SU-DHL-6 (cell line): Measurements from ENCODE around the gene HOXC6.

Source experiments
- H2AFZ ChIP-seq: fragments of 200-600 bp; sonication (generic); 2 replicates; pipeline ENCODE4 v1.6.1; 2014; ENCODE audit warnings: low read depth, mild to moderate bottlenecking, moderate library complexity, mixed read lengths, antibody characterized with exemption, low read length; ENCODE audit not compliant: severe bottlenecking
- H3F3A ChIP-seq: fragments of 200-600 bp; shearing (Covaris generic); 2 replicates; pipeline ENCODE4 v1.6.0; 2016; ENCODE audit warnings: antibody characterized with exemption, mild to moderate bottlenecking; ENCODE audit not compliant: insufficient read depth
- H3K27ac ChIP-seq: fragments of 200-600 bp; sonication (generic); 2 replicates; pipeline ENCODE4 v1.5.1; 2016; ENCODE audit warnings: low read depth, mild to moderate bottlenecking, low read length, moderate library complexity, mixed read lengths
- H3K27me3 ChIP-seq: fragments of 200-600 bp; sonication (generic), shearing (Covaris generic); 2 replicates; pipeline ENCODE4 v1.6.0; 2014; ENCODE audit warnings: mild to moderate bottlenecking, low read length
- H3K36me3 ChIP-seq: fragments of 200-600 bp; sonication (generic); 2 replicates; pipeline ENCODE4 v1.6.1; 2014; ENCODE audit warnings: mild to moderate bottlenecking, low read length, mixed read lengths
- H3K4me2 ChIP-seq: fragments of 300-600, 200-600 bp; shearing (Covaris generic), sonication (generic); 2 replicates; pipeline ENCODE4 v1.6.0; 2014; ENCODE audit warnings: low read length, low read depth, mild to moderate bottlenecking; ENCODE audit not compliant: poor library complexity, severe bottlenecking
- H3K4me3 ChIP-seq: fragments of 200-600 bp; sonication (generic); 2 replicates; pipeline ENCODE4 v1.5.1; 2014; ENCODE audit warnings: antibody characterized with exemption, low read length, mild to moderate bottlenecking, mixed read lengths; ENCODE audit not compliant: insufficient read depth, poor library complexity, severe bottlenecking
- H3K79me2 ChIP-seq: fragments of 200-600 bp; sonication (generic); 2 replicates; pipeline ENCODE4 v1.6.1; 2014; ENCODE audit warnings: mild to moderate bottlenecking, low read length, moderate library complexity; ENCODE audit not compliant: insufficient read depth
- H3K9ac ChIP-seq: fragments of 200-600 bp; sonication (generic); 2 replicates; pipeline ENCODE4 v1.7.0; 2014; ENCODE audit warnings: mild to moderate bottlenecking, low read length
- H3K9me2 ChIP-seq: fragments of 200-600 bp; sonication (generic); replicated peaks from 2 replicates; pipeline ENCODE4 v1.6.1; 2014; ENCODE audit warnings: low read length; ENCODE audit not compliant: insufficient read depth
- H3K9me3 ChIP-seq: fragments of 200-600 bp; sonication (generic); 2 replicates; pipeline ENCODE4 v1.6.1; 2014; ENCODE audit warnings: low read length, mixed read lengths; ENCODE audit not compliant: insufficient read depth
- H4K20me1 ChIP-seq: fragments of 200-600 bp; sonication (generic); 2 replicates; pipeline ENCODE4 v1.6.1; 2014; ENCODE audit warnings: low read depth, mild to moderate bottlenecking, antibody characterized with exemption, low read length, moderate library complexity, mixed read lengths
- EZH2phosphoT487 ChIP-seq: fragments of 200-600 bp; sonication (generic), shearing (Covaris generic); conservative IDR thresholded peaks from 2 replicates; pipeline ENCODE4 v1.6.1; 2018; ENCODE audit warnings: mild to moderate bottlenecking, antibody characterized with exemption, low read length, moderate library complexity, mixed read lengths
- TF ChIP-seq, protein P1 (sequence below): fragments of 200-600 bp; sonication (generic); IDR thresholded peaks from one replicate; pipeline ENCODE4 v1.5.1; 2017; ENCODE audit warnings: antibody characterized with exemption, mild to moderate bottlenecking, low read length, moderate library complexity; ENCODE audit not compliant: insufficient read depth, poor library complexity, severe bottlenecking

HOXC6 gene

DNA sequence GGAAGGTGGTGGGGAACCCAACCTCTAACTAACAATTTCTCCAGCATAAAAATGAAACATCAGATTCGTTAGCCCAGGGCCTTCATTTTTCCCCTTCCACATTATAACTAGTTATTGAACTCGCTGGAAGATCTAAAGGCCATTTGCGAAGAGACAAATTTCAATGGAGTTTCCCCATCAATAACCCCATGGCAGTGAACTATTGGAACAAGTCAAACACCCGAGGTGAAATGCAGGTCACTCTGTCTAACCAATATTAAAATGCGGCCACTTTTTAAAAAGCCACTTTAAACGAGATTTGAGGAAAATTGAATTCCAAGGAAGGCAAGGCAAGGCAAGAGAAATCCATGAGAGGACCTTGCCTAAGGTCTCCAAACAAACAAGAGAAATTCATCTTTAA lies 20.9 kb downstream of the HOXC6 start:
- Histone ChIP-seq H3K9ac (no peak overlapping the region), H3K79me2 (no peaks in the 10 kb centered on the region), H4K20me1 (no peaks in the 10 kb centered on the region), H3K27ac (no peak overlapping the region), H3K36me3 (no peaks in the 10 kb centered on the region), H3F3A (no peaks in the 10 kb centered on the region), H3K9me2 (no peaks in the 10 kb centered on the region), H3K4me2 (no peak overlapping the region), H3K27me3 (no peaks in the 10 kb centered on the region), H3K9me3 (no peaks in the 10 kb centered on the region), H3K4me3 (no peak overlapping the region), H2AFZ (no peak overlapping the region)
- TF ChIP-seq, protein P1, sequence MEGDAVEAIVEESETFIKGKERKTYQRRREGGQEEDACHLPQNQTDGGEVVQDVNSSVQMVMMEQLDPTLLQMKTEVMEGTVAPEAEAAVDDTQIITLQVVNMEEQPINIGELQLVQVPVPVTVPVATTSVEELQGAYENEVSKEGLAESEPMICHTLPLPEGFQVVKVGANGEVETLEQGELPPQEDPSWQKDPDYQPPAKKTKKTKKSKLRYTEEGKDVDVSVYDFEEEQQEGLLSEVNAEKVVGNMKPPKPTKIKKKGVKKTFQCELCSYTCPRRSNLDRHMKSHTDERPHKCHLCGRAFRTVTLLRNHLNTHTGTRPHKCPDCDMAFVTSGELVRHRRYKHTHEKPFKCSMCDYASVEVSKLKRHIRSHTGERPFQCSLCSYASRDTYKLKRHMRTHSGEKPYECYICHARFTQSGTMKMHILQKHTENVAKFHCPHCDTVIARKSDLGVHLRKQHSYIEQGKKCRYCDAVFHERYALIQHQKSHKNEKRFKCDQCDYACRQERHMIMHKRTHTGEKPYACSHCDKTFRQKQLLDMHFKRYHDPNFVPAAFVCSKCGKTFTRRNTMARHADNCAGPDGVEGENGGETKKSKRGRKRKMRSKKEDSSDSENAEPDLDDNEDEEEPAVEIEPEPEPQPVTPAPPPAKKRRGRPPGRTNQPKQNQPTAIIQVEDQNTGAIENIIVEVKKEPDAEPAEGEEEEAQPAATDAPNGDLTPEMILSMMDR: no peak
- TF ChIP-seq EZH2phosphoT487: no peak

DNA sequence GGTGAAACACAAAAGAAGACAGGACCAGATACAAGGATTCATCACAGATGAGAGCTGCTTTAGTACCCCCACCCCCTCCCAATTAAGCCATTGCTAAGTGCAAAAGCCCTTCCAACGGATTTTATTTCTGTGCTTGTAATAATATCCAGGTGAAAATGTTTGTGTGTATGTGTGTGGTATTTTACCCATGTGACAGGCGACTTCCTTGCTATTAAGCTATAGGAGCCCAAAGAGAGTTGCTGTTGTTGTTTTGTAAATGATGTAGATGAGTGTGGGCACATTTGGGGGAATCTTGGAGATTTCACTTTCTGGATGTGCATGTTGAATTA lies 22.2 kb downstream of the HOXC6 start:
- Histone ChIP-seq H3K27me3 (no peaks in the 10 kb centered on the region), H3K9ac (no peak overlapping the region), H3K79me2 (peaks cover 6% of the 10 kb centered on the region; the same call in 1 of the 2 replicates), H3K9me3 (no peaks in the 10 kb centered on the region), H3K4me3 (no peak overlapping the region), H4K20me1 (no peaks in the 10 kb centered on the region), H3K27ac (no peak overlapping the region), H3K9me2 (no peaks in the 10 kb centered on the region), H3K36me3 (no peaks in the 10 kb centered on the region), H3F3A (no peaks in the 10 kb centered on the region), H3K4me2 (no peak overlapping the region), H2AFZ (no peak overlapping the region)
- TF ChIP-seq, protein P1: no peak
- no peak for TF ChIP-seq EZH2phosphoT487

DNA sequence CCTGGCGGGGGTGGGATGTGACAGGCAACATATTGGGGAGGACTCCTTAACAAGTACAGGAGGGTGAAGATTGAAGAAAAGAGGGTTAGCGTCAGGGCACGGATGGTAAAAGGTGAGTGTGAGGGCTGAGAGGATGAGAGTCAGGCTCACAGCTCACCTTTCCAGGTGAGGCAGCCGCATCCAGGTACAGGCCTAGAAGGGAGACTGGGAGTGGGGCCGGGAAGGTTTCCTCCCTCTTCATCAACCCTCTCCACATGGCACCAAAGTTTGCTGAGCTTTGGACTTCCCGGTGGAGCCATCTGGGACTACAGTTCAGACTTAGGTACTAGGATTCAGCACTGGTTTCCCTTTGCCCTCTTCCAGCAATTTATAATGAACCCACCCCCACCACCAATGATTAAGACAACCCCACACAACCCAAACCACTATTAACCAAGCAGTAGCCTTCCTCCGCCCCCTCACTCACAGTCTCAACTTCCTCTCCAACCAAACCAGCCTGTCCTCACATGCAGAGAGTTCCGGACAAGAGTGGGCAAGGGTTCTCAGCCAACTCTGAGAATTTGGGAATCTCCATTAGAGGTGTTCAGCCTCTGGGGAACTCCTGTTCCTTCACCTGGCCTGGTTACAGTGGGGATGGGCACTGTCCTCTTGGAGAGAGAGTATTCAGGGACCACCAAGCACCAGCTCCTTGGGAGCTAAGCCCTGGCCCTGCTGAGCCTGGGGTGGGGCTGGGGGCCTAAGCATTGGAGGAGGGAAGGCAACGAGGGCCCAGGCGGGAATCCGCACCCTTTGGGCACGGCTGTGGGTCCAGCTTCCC lies 23.0 kb downstream of the HOXC6 start:
- H3K4me3 ChIP-seq: no peak overlapping the region
- no peaks in the 10 kb centered on the region for H3F3A ChIP-seq
- H2AFZ ChIP-seq: no peak overlapping the region
- H3K9me2 ChIP-seq: no peaks in the 10 kb centered on the region
- TF ChIP-seq, protein P1: no peak
- TF ChIP-seq EZH2phosphoT487: no peak
- no peaks in the 10 kb centered on the region for H3K27me3 ChIP-seq
- no peaks in the 10 kb centered on the region for H3K9me3 ChIP-seq
- H3K79me2 ChIP-seq: peaks cover 6% of the 10 kb centered on the region; the same call in 1 of the 2 replicates
- H4K20me1 ChIP-seq: no peaks in the 10 kb centered on the region
- no peaks in the 10 kb centered on the region for H3K36me3 ChIP-seq
- no peak overlapping the region for H3K27ac ChIP-seq
- no peak overlapping the region for H3K9ac ChIP-seq
- no peak overlapping the region for H3K4me2 ChIP-seq
